ENCODE results near the gene UPF2. TPM values are rescaled to one million over a fixed set of nuclear protein-coding genes. Genes with fewer than 3 reads are reported as not detected.

UPF2 gene
- total RNA-seq, 1 donor from 2014 or later, result 26.4 TPM

GRCh38 chr10:12062754-12063482, 20.3 kb upstream of the UPF2 start:
- DNase-seq (ENCODE audit: low spot score in 2 of 2, unreplicated experiment in 2 of 2), result no peak
- no peaks in the 10 kb centered on the region for H3K9me3 Mint-ChIP-seq
- no peaks in the 10 kb centered on the region for H3K36me3 Mint-ChIP-seq
- TF ChIP-seq CTCF (IDR thresholded peaks at IDR 0.05; ENCODE audit: unreplicated experiment), result no peak
- no peaks in the 10 kb centered on the region for H3K4me1 Mint-ChIP-seq
- H3K27me3 Mint-ChIP-seq (ENCODE audit: low read depth), result no peaks in the 10 kb centered on the region
- no peak overlapping the region for H3K4me3 Mint-ChIP-seq
- H3K27ac Mint-ChIP-seq, result no peak overlapping the region

GRCh38 chr10:12061124-12061523, 18.5 kb upstream of the UPF2 start:
- no peaks in the 10 kb centered on the region for H3K9me3 Mint-ChIP-seq
- H3K27me3 Mint-ChIP-seq (ENCODE audit: low read depth), result no peaks in the 10 kb centered on the region
- TF ChIP-seq CTCF (IDR thresholded peaks at IDR 0.05; ENCODE audit: unreplicated experiment), result no peak
- no peak overlapping the region for H3K27ac Mint-ChIP-seq
- no peak overlapping the region for H3K4me3 Mint-ChIP-seq
- no peak for DNase-seq (ENCODE audit: low spot score in 2 of 2, unreplicated experiment in 2 of 2)
- H3K36me3 Mint-ChIP-seq, result no peaks in the 10 kb centered on the region
- no peaks in the 10 kb centered on the region for H3K4me1 Mint-ChIP-seq

- no peak for DNase-seq (ENCODE audit: low spot score in 2 of 2, unreplicated experiment in 2 of 2)
- Mint-ChIP-seq H3K27me3 (ENCODE audit: low read depth) (no peaks in the 10 kb centered on the region), H3K27ac (no peak overlapping the region), H3K4me3 (no peak overlapping the region), H3K4me1 (no peaks in the 10 kb centered on the region), H3K36me3 (no peaks in the 10 kb centered on the region), H3K9me3 (no peaks in the 10 kb centered on the region)
- no peak for TF ChIP-seq CTCF (IDR thresholded peaks at IDR 0.05; ENCODE audit: unreplicated experiment)
Measured at GRCh38 chr10:12056748-12057147, 14.1 kb upstream of the UPF2 start.

- no peak for TF ChIP-seq CTCF (IDR thresholded peaks at IDR 0.05; ENCODE audit: unreplicated experiment)
- H3K36me3 Mint-ChIP-seq, result no peaks in the 10 kb centered on the region
Measured at GRCh38 chr10:12055732-12056131, 13.1 kb upstream of the UPF2 start.

GRCh38 chr10:12051241-12051640, 8.6 kb upstream of the UPF2 start:
- no peak for DNase-seq (ENCODE audit: low spot score in 2 of 2, unreplicated experiment in 2 of 2)
- H3K4me1 Mint-ChIP-seq, result no peaks in the 10 kb centered on the region
- TF ChIP-seq CTCF (IDR thresholded peaks at IDR 0.05; ENCODE audit: unreplicated experiment), result no peak
- no peaks in the 10 kb centered on the region for H3K36me3 Mint-ChIP-seq
- no peaks in the 10 kb centered on the region for H3K9me3 Mint-ChIP-seq
- peaks cover 5% of the 10 kb centered on the region for H3K27me3 Mint-ChIP-seq (ENCODE audit: low read depth)
- no peak overlapping the region for H3K27ac Mint-ChIP-seq
- no peak overlapping the region for H3K4me3 Mint-ChIP-seq

More at GRCh38 chr10:12055732-12056131, 13.1 kb upstream of the UPF2 start:
- Mint-ChIP-seq H3K4me1 (no peaks in the 10 kb centered on the region), H3K27ac (no peak overlapping the region), H3K4me3 (no peak overlapping the region), H3K9me3 (no peaks in the 10 kb centered on the region), H3K27me3 (ENCODE audit: low read depth) (no peaks in the 10 kb centered on the region)
- DNase-seq (ENCODE audit: low spot score in 2 of 2, unreplicated experiment in 2 of 2), result no peak

All from mesothelial cell of epicardium (in vitro differentiated cells).